H1 (cell line): ENCODE results near the gene RPTOR. TPM values are rescaled to one million over a fixed set of nuclear protein-coding genes. Genes with fewer than 3 reads are reported as not detected.

Experiments
- POU5F1 ChIP-seq: IDR thresholded peaks from 2 replicates; pipeline ENCODE4 v1.6.1; 2011; ENCODE audit warnings: low read depth, mild to moderate bottlenecking, low read length, moderate library complexity
- RAD21 ChIP-seq, 2 experiments: IDR thresholded peaks in 1 of 2; conservative IDR thresholded peaks in 1 of 2; 2 replicates each; pipeline ENCODE4 v1.6.1; 2011; ENCODE audit warnings: low read depth in 2 of 2, low read length in 2 of 2, improper control_type of control experiment in 1 of 2, inconsistent platforms in 1 of 2, mild to moderate bottlenecking in 1 of 2, moderate library complexity in 1 of 2
- SIX5 ChIP-seq: IDR thresholded peaks from 2 replicates; pipeline ENCODE4 v1.6.1; 2011; ENCODE audit warnings: mild to moderate bottlenecking, low read depth, low read length
- TAF7 ChIP-seq: optimal IDR thresholded peaks from 2 replicates; pipeline ENCODE3; 2011; ENCODE audit warnings: low read depth, mild to moderate bottlenecking, inconsistent platforms, low read length, moderate library complexity, borderline replicate concordance
- ZNF274 ChIP-seq: IDR thresholded peaks from 2 replicates; pipeline ENCODE4 v1.7.0; 2012; ENCODE audit warnings: low read length, borderline replicate concordance; ENCODE audit errors: extremely low read depth
- polyA plus RNA-seq, 7 experiments: library from polyadenylated mRNA; depleted of rRNA in 3 of 7; stranded (reverse) in 5 of 7; unstranded in 2 of 7; fragments of >200 nt in 5 of 7; fragments of 200-250 nt in 2 of 7; gene quantifications; 1 replicate in 5 of 7; 2 replicates in 1 of 7; 4 replicates in 1 of 7; pipeline versions ENCODE4 v1.2.1 to v1.2.3, GENCODE V29; 2011 to 2013; ENCODE audit warnings: missing spikeins in 2 of 7, mixed read lengths in 2 of 7
- total RNA-seq: library from RNA; stranded (reverse); fragmentation: NEBNext Ultra II Directional; extraction: Animal tissue kit (Norgen Biotek cat#: 25700); gene quantifications from 2 replicates; pipeline ENCODE4 v1.2.1, GENCODE V29; 2021
- TF ChIP-seq, protein P1 (sequence below), 3 experiments: IDR thresholded peaks; 1 replicate in 2 of 3; 2 replicates in 1 of 3; pipeline versions ENCODE4 v1.5.1 to v1.6.1; 2011; ENCODE audit warnings: low read length in 3 of 3, mild to moderate bottlenecking in 3 of 3, inconsistent platforms in 2 of 3, low read depth in 1 of 3, moderate library complexity in 1 of 3; ENCODE audit not compliant: insufficient read depth in 1 of 3; ENCODE audit errors: control extremely low read depth in 1 of 3

Gene RPTOR
- total and polyA plus RNA-seq, 2 of the 8 experiments (the other 6 are each of a cell fraction or from before 2014, with no cell fraction given) = 6.9 to 28.7 TPM

DNA sequence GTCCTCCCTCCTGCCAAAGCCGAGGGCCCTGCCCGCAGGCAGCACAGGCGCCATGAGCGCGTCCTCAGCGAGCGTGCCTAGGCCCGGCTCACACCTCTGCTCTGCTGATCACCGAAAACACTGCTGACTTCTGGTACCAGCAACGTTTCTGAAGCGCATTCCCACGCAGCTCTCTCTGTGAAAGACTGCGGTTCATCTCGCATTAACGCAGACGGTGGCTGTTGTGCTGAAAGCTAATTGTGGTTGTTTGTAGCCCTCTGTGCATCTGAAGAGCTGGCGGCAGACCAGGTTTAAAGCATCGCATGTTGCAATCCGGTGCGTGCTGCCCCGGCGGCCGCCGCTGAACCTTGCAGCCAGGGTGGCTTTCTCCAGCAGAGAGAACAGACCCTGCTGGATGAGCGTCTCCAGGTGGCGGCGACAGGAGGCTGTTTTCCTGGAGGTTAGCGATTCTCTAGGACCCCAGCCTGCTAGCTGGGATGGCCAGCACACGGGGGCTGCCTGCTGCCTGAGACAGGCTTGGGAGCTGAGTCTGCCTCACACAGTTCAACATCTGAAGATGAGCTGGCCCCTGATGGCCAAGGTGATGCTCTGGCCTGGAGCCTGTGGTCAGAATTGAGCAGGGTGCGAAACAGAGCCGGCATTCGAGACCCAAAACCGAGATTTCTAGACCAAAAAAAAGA is 397.2 kb downstream of the RPTOR start (continued):
- TF ChIP-seq, protein P1, sequence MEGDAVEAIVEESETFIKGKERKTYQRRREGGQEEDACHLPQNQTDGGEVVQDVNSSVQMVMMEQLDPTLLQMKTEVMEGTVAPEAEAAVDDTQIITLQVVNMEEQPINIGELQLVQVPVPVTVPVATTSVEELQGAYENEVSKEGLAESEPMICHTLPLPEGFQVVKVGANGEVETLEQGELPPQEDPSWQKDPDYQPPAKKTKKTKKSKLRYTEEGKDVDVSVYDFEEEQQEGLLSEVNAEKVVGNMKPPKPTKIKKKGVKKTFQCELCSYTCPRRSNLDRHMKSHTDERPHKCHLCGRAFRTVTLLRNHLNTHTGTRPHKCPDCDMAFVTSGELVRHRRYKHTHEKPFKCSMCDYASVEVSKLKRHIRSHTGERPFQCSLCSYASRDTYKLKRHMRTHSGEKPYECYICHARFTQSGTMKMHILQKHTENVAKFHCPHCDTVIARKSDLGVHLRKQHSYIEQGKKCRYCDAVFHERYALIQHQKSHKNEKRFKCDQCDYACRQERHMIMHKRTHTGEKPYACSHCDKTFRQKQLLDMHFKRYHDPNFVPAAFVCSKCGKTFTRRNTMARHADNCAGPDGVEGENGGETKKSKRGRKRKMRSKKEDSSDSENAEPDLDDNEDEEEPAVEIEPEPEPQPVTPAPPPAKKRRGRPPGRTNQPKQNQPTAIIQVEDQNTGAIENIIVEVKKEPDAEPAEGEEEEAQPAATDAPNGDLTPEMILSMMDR (IDR thresholded peaks at IDR 0.05; ENCODE audit: control extremely low read depth in 1 of 3, insufficient read depth in 1 of 3, low read depth in 1 of 3, low read length in 3 of 3) = no peak
- TF ChIP-seq RAD21 (IDR thresholded peaks at IDR 0.05 in 1 of 2, conservative IDR thresholded peaks at IDR 0.05 in 1 of 2; ENCODE audit: low read depth in 2 of 2, low read length in 2 of 2) (no peak), SIX5 (no peak), POU5F1 (no peak), ZNF274 (no peak), TAF7 (no peak)
